ENCODE measurements around the gene CYSTM1. TPM values are rescaled to one million over a fixed set of nuclear protein-coding genes. Genes with fewer than 3 reads are reported as not detected.

The CYSTM1 gene
- total and polyA plus RNA-seq, 3 donors from 2014 or later: 33.5 to 115 (median 43.6) TPM

DNA sequence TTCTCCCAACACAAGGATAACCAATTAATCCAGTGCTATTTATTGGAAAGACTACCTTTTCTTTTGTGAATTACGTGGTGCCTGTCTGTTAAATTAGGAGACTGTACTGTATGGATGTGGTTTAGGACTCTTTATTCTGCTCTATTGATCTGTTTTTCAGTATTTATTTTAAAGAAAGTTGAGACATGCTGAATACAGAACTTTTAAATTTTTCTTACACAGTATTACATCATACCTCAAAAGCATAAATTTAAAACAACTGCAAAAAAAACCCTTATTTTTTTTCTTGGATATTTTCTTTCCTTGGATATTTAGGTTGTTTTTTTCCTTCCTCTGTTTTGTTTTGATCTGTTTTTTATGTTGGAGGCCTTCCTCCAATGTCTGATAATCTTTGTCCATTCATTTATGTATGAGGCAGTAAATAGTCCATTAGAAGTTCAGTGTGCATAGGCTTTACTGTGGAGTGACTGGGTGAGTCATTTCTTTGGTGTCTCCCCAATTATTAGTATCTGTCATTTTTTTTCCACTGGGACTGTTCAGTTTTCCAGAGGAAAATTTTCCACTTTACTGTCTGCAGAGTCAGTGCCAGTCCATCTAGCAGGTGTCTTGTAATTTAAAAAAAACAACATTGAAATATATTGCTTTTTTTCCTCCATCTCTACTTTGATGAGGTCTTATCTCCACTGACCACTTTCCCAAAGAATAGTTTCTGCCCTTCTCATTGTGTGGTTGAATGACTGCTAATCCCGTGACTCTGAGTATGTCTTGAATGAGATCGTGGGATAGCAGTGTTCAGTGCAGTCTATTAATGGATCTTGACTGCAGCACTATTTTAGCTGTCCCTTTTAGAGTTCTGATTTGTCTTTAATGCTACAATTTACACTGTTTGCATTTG is 15.2 kb downstream of the CYSTM1 start:
- 78 to 79% methylated on average over 3 of the region's 3 CpGs for WGBS, 2 donors
- no peak for DNase-seq
- Histone ChIP-seq H3K4me1 (no peaks in the 10 kb centered on the region), H3K36me3 (ENCODE audit: low read depth, missing control alignments) (no peaks in the 10 kb centered on the region), H3K9me3 (no peaks in the 10 kb centered on the region), H3K4me3 (no peak overlapping the region), H3K27me3 (no peaks in the 10 kb centered on the region), H3K27ac (no peak overlapping the region)
- intact Hi-C loops (cut with DNase I; ENCODE audit: low total_unique reads): no loop called here
- TF ChIP-seq, protein P1, sequence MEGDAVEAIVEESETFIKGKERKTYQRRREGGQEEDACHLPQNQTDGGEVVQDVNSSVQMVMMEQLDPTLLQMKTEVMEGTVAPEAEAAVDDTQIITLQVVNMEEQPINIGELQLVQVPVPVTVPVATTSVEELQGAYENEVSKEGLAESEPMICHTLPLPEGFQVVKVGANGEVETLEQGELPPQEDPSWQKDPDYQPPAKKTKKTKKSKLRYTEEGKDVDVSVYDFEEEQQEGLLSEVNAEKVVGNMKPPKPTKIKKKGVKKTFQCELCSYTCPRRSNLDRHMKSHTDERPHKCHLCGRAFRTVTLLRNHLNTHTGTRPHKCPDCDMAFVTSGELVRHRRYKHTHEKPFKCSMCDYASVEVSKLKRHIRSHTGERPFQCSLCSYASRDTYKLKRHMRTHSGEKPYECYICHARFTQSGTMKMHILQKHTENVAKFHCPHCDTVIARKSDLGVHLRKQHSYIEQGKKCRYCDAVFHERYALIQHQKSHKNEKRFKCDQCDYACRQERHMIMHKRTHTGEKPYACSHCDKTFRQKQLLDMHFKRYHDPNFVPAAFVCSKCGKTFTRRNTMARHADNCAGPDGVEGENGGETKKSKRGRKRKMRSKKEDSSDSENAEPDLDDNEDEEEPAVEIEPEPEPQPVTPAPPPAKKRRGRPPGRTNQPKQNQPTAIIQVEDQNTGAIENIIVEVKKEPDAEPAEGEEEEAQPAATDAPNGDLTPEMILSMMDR (IDR thresholded peaks at IDR 0.05): no peak
- no peak for TF ChIP-seq POLR2A (IDR thresholded peaks at IDR 0.05)

DNA sequence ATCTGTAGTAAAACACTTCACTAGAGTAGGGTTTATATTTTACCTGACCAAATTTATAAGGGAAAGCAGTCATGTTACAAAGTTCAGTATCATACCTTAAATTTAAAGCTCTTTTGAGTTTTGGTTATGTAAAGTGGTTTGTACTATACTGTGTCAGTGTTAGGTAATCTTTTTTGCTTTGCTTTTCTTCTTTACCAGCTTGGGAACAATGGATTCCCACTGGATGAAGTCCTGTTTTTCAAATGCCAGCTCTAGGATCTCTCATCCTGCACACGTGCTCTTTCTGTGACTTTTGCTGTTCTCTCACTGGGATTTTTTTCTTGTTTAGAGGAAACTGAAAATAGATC is 15.9 kb downstream of the CYSTM1 start:
- TF ChIP-seq, protein P1 (IDR thresholded peaks at IDR 0.05): no peak
- TF ChIP-seq POLR2A (IDR thresholded peaks at IDR 0.05): no peak
- intact Hi-C loops (cut with DNase I; ENCODE audit: low total_unique reads): no loop called here
- H3K9me3 ChIP-seq: no peaks in the 10 kb centered on the region
- WGBS, 2 donors: 0 to 23% methylated on average over 1 of the region's 1 CpG
- H3K27me3 ChIP-seq: no peaks in the 10 kb centered on the region
- no peaks in the 10 kb centered on the region for H3K4me1 ChIP-seq
- H3K4me3 ChIP-seq: no peak overlapping the region
- no peak overlapping the region for H3K27ac ChIP-seq
- no peak for DNase-seq
- H3K36me3 ChIP-seq (ENCODE audit: low read depth, missing control alignments): no peaks in the 10 kb centered on the region

DNA sequence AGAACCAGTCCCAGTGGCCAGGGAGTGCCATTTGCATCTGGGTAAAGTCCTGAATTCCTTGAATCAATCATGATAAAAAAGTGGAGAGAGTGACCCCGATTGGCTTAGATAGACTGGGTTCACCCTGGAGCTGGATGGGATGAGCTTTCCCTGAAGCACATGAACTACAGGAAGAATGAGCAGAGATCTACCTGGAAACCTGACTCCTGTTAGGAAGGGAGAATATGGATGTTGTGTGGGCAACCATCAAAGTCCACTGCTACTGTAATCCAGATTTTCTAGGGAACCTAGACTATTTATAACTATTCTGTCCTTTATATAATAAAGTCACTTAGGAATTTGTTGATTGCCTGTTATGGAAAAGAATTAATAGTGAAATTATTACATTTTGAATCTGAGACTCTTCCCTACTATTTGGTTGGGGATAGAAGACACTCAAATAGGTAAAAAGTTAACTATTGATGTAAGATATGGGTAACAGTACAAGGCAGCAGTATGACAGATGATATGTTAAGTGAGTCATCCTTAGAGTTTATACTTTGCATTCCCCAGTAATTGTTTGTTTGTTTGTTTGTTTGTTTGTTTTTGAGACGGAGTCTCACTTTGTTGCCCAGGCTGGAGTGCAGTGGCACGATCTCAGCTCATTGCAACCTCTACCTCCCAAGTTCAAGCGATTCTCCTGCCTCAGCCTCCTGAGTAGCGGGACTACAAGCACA is 17.9 kb downstream of the CYSTM1 start:
- intact Hi-C loops (cut with DNase I; ENCODE audit: low total_unique reads): no loop called here
- 94 to 97% methylated on average over 5 of the region's 5 CpGs for WGBS, 2 donors
- Histone ChIP-seq H3K27me3 (no peaks in the 10 kb centered on the region), H3K4me3 (no peak overlapping the region), H3K4me1 (no peaks in the 10 kb centered on the region), H3K27ac (no peak overlapping the region), H3K36me3 (ENCODE audit: low read depth, missing control alignments) (no peaks in the 10 kb centered on the region), H3K9me3 (no peaks in the 10 kb centered on the region)
- TF ChIP-seq, protein P1 (IDR thresholded peaks at IDR 0.05): no peak
- TF ChIP-seq POLR2A (IDR thresholded peaks at IDR 0.05): no peak
- no peak for DNase-seq

DNA sequence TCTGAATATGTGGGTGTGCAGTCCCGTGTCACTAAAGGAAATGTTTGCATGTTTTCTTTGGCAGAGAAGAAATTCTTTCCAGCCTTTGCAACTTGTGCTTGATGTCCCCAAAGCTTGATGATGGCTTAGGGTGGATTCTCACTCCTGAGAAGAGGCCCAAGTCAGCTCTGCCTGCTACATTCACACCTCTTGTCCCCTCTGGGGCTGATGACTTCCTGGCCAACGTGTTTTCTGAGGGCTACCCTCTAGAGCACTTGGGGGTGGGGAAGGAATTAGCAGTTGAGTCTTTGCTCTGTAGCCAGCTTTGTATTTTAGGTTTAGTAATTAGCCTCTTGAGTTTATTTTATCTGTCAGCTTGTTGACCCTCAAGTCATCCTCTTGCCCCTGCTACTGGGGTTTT is 19.7 kb downstream of the CYSTM1 start:
- Histone ChIP-seq H3K27ac (no peak overlapping the region), H3K9me3 (no peaks in the 10 kb centered on the region), H3K4me3 (no peak overlapping the region), H3K27me3 (no peaks in the 10 kb centered on the region), H3K4me1 (no peaks in the 10 kb centered on the region), H3K36me3 (ENCODE audit: low read depth, missing control alignments) (no peaks in the 10 kb centered on the region)
- intact Hi-C loops (cut with DNase I; ENCODE audit: low total_unique reads): no loop called here
- TF ChIP-seq, protein P1 (IDR thresholded peaks at IDR 0.05): no peak
- TF ChIP-seq POLR2A (IDR thresholded peaks at IDR 0.05): no peak
- DNase-seq: no peak
- 62 to 69% methylated on average over 2 of the region's 2 CpGs for WGBS, 2 donors
